ENCODE data around the gene TIPRL.
"Not testable (repeated sequence)": the region's sequence is repeated elsewhere in the genome, so short reads cannot be mapped to it uniquely, and the experiment has no call there.

Gene TIPRL

GRCh38 chr1:168159979-168160378 lies 18.8 kb upstream of the TIPRL start:
- DNase-seq, result no peak

GRCh38 chr1:168161459-168161858 lies 17.3 kb upstream of the TIPRL start:
- DNase-seq, result no peak

DNA sequence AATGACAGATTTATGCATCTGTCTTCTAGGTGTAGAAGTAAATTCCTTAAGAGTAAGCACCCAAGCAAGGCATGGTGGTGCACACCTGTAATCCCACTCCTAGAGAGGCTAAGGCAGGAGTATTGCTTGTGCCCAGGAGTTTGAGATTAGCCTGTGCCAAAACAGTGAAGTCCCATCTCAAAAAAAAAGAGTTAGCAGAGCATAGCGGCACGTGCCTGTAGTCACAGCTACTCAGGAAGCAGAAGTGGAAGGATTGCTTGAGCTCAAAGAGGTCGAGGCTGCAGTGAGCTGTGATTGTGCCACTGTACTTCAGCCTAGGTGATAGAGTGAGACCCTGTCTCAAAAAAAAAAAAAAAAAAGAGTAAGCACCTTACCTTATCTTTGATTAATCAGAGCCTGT lies 15.1 kb upstream of the TIPRL start:
- no peak for DNase-seq

GRCh38 chr1:168164771-168165170 lies 14.0 kb upstream of the TIPRL start:
- peak; percentile 47 for DNase-seq

- DNase-seq, result no peak
These were observed 11.0 kb upstream of the TIPRL start for GRCh38 chr1:168167806-168168205.

DNA sequence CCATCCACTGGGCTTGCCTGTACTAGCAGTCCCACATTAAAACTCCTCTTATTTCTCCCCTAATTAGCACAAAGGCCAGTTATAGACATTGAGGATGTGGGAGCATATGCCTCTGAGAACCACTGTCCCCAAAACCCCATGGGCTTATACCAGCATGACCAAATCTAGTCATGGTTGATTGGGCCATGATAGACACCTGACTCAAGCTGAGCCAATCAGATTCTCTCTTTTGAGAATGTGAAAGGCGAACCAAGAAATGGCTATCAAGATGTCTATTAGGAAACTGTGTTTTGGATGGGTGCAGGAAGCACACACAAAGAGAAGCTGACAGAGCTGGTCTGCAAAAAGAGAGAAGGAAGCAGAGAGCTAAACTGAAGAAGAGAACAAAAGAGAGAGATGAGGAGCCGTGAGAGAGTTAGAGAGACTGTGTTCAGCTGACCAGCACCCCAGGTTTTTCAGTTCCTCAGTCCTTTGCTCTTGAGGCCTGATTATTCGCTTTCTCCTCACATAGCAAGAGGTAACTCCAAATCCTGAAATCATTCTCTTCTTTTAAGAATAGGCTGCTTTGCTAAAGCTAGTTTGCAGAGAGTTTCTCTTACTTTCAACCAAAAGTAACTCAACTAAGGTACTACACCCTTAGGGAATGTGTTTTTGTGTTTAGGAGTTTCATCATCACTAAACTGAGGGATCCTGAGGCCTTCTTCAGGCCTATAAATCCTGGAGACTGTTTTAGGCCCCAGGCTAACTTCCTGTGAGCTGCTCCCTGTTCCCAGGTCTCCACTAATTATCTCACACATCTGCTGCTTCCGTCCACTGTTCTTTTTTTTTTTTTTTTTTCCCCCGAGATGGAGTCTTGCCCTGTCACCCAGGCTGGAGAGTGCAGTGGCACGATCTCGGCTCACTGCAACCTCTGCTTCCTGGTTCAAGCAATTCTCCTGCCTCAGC lies 7.9 kb upstream of the TIPRL start:
- DNase-seq, result no peak

DNA sequence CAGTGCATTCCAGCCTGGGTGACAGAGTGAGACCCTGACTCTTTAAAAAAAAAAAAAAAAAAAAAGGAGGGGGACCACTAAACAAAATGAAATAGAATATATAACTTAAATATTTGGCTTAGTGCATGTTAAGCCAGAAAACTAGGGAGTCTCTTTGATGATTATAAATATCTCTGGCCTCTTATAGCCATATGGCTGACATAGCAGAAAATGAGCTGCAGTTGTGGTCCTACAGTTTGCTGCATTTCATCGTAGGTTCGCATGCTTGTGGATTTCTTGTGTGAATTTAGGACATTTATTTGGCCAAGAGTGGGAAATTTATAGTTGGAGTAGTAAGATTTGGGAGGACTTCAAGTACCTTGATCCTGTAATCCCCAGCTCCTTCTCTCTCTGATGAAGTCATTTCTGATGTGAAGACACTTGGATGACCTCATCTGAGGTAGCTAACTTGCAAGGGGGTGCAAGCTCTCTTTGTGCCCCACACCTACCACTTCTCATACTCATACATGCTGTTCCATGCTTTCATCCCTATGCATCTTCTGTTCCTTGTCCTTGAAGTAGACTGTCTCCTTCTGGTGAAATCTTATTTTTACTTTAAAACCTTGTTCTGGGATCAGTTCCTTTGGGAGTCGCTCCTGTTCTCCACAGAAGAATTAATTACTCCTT lies 6.4 kb upstream of the TIPRL start:
- no peak for DNase-seq

GRCh38 chr1:168178227-168178637 lies 530 bp upstream of the TIPRL start:
- no peak for DNase-seq

DNA sequence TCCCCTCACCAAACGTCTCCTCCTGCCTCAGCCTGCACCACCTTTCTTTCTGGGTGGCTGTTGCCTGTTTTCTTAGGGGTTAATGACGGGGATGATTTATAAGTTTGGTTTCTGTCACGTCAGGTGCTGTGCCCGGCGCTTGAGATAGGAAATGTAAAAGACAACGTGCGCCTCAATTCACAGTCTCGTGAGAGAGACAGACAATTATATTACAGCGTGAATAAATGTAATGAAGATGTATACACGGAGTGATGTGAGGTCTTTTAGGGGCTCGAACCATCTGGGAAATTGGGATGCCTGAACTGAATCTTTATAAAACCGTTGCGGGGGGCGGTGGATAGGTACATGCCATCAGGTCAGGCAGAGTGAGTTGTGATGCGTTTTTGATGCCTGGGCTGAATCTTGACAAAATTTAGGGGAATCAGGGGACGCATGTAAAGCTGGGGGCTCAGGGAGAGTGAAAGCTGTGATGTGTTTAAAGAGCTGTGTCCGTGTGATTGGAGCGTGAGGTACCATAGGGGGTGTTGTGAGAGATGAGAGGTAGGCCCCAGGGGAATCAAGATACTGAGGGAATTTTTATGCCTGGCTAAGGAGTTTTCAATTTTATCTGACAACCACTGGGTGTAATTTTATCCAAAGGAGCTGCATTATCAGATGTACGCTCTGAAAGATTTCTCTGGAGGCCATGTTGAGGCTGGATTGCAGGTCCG lies 831 bp downstream of the TIPRL start:
- DNase-seq, result peak; percentile 40

DNA sequence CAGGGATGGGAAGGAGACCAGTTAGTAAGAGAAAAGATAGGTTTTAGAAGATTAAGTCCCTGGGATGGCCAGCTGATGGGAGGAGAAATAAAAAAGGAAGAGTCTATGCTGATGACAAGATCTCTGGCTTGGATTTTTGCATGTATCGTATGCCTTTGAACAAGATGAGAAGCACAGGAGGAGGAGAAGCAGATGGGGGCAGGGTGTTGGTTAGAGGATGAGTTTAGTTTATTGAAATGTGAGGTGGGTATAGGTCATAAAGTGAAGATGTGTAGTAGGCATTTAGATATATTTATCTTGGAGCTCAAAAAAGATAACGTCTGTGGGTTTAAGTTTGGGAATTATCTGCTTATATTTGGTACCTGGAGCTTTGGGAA lies 1.4 kb downstream of the TIPRL start:
- DNase-seq, result no peak

DNA sequence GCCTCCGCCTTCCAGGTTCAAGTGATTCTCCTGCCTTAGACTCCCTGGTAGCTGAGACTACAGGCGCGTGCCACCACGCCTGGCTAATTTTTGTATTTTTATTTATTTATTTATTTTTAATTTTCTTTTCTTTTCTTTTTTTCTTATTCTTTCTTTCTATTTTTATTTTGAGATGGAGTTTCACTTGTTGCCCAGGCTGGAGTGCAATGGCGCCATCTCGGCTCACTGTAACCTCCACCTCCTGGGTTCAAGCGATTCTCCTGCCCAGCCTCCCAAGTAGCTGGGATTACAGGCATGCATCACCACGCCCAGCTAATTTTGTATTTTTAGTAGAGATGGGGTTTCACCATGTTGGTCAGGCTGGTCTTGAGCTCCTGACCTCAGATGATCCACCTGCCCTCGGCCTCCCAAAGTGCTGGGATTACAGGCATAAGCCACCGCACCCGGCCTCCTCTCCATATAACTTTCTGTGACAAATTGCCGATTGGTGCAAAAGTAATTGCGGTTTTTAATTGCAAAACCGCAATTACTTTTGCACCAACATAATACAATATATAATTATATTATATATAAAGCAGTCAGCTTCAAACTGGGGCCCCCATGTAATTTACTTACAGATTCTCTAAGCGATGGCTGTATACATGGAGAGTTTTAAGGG lies 2.4 kb downstream of the TIPRL start:
- not testable (repeated sequence) for DNase-seq

DNA sequence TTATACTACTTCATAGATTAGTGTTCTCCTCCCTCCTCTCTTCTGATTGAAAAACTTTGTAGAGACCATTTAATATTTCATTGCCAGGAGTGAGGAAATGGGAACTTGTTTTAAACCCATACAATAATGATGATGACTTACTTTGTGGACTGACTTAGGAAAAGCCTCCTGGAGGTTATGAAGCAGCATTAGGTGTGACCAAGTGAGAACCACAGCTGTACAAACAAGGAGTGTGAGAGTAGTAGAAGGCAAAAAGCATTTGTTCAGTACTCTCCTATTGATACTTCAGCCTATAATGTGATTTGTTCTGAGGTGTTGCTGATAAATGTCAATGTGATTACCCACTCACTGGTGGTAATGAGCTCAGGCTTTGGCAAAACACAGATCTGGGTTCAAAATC lies 8.4 kb downstream of the TIPRL start:
- DNase-seq, result no peak

GRCh38 chr1:168190403-168190802 lies 11.6 kb downstream of the TIPRL start:
- no peak for DNase-seq

- peak; percentile 22 for DNase-seq
These were observed 16.7 kb downstream of the TIPRL start for GRCh38 chr1:168195199-168196135.

- no peak for DNase-seq
These were observed 20.3 kb downstream of the TIPRL start for GRCh38 chr1:168199056-168199455.

GRCh38 chr1:168202941-168203654 lies 24.3 kb downstream of the TIPRL start:
- peak; percentile 98 for DNase-seq

GRCh38 chr1:168206111-168206510 lies 27.3 kb downstream of the TIPRL start:
- peak; percentile 30 for DNase-seq

- DNase-seq, result not testable (repeated sequence)
These were observed 28.9 kb downstream of the TIPRL start for GRCh38 chr1:168207673-168208072.

DNA sequence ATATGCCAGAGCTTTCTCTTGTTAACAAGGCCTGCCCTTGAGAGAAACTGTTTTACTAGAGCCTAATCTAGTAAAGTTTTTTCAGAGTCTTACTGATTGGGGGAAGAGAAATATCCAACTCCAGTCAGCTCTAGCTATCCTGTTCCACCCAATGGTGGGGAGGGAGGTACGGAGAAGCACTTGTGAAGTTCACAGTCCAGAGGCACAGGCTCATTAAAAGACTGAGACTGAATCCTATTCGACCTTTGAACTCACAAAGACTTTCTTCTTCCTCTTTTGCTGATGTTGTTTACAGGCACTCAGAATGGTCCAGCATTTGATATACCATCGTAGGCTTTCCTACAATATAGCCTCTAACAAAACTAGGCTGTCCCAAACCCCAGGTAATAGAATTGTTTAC lies 31.6 kb downstream of the TIPRL start:
- no peak for DNase-seq

GRCh38 chr1:168213349-168213748 lies 34.6 kb downstream of the TIPRL start:
- no peak for DNase-seq

DNA sequence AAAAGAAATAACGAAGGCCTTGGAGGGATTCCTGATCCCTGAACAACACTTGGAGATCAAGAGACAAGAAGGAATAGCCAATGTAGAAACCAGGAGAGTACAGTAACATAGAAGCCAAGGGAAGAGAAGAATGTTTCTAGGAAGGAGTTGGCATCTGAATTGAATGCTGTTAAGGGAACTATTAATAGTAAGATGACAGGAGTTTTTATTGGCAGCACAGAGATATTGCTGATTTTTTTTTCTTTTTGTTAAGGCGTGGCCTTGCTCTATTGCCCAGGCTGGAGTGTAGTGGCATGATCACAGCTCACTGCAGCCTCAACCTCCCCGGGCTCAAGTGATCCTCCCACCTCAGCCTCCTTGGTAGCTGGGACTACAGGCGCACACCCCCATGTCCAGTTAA lies 37.4 kb downstream of the TIPRL start:
- DNase-seq, result no peak

All from fibroblast of upper back skin (primary cell).